GM18502 (cell line): ENCODE results near the gene OCA2.

Source experiments
- ATAC-seq: cut with Tn5 transposase; IDR thresholded peaks from one replicate; pipeline ENCODE4 v1.9.1; 2021; ENCODE audit warnings: mild to moderate bottlenecking; ENCODE audit not compliant: unreplicated experiment, poor library complexity

OCA2 gene

GRCh38 chr15:27899583-27900285 lies 199.4 kb downstream of the OCA2 start:
- no peak for ATAC-seq

GRCh38 chr15:27897481-27897880 lies 201.6 kb downstream of the OCA2 start:
- no peak for ATAC-seq

- no peak for ATAC-seq
Observed at GRCh38 chr15:27894645-27895044, 204.5 kb downstream of the OCA2 start.

- ATAC-seq: no peak
Observed at GRCh38 chr15:27889258-27889657, 209.9 kb downstream of the OCA2 start.

- no peak for ATAC-seq
Observed at GRCh38 chr15:27885201-27885600, 213.9 kb downstream of the OCA2 start.

GRCh38 chr15:27884726-27885125 lies 214.4 kb downstream of the OCA2 start:
- no peak for ATAC-seq

- ATAC-seq: no peak
Observed at GRCh38 chr15:27878841-27879240, 220.3 kb downstream of the OCA2 start.

GRCh38 chr15:27873828-27874227 lies 225.3 kb downstream of the OCA2 start:
- no peak for ATAC-seq

- no peak for ATAC-seq
Observed at GRCh38 chr15:27873039-27873438, 226.1 kb downstream of the OCA2 start.

GRCh38 chr15:27872355-27872754 lies 226.8 kb downstream of the OCA2 start:
- ATAC-seq: no peak

GRCh38 chr15:27871902-27872260 lies 227.2 kb downstream of the OCA2 start:
- no peak for ATAC-seq

- ATAC-seq: no peak
Observed at GRCh38 chr15:27871078-27871901, 227.8 kb downstream of the OCA2 start.

- no peak for ATAC-seq
Observed at GRCh38 chr15:27870320-27870719, 228.8 kb downstream of the OCA2 start.

GRCh38 chr15:27869697-27870281 lies 229.3 kb downstream of the OCA2 start:
- no peak for ATAC-seq

- ATAC-seq: no peak
Observed at GRCh38 chr15:27868828-27869404, 230.2 kb downstream of the OCA2 start.

GRCh38 chr15:27867861-27868260 lies 231.3 kb downstream of the OCA2 start:
- no peak for ATAC-seq

GRCh38 chr15:27866505-27867165 lies 232.5 kb downstream of the OCA2 start:
- ATAC-seq: no peak

- ATAC-seq: no peak
Observed at GRCh38 chr15:27865926-27866325, 233.2 kb downstream of the OCA2 start.

- no peak for ATAC-seq
Observed at GRCh38 chr15:27865323-27865922, 233.7 kb downstream of the OCA2 start.

GRCh38 chr15:27864719-27865118 lies 234.4 kb downstream of the OCA2 start:
- no peak for ATAC-seq
